ENCODE data around the gene RAB8B.

Gene RAB8B

DNA sequence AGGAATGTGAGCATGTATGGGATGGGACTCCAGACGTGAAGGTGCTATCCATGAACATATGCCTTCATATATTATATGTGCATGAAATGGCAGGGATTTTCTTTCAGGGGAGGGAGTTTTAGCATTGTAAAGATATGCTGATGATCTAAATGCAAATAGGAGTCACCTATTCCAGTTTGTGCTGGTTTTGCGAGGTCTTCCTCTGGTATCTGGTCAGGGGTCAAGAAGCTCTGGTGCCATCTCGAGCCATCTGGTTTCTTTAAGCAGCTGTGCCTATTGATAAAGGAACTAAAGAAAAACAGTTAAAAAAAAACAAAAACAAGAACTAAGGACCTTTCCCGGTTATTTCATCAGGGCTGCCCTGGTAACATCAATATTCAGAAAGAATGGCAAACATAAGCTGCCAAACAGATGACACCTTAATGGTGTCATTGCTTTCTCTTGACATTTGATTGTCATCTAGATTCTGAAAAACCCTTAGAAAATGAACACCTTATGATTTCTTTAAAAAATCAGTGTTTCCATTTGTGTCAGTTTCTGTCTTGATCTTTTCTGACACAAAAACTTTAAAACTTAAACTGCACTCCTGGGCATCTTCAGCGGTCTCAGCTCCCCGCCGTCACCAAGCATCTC lies 110.7 kb downstream of the RAB8B start:
- TF ChIP-seq, protein P1, sequence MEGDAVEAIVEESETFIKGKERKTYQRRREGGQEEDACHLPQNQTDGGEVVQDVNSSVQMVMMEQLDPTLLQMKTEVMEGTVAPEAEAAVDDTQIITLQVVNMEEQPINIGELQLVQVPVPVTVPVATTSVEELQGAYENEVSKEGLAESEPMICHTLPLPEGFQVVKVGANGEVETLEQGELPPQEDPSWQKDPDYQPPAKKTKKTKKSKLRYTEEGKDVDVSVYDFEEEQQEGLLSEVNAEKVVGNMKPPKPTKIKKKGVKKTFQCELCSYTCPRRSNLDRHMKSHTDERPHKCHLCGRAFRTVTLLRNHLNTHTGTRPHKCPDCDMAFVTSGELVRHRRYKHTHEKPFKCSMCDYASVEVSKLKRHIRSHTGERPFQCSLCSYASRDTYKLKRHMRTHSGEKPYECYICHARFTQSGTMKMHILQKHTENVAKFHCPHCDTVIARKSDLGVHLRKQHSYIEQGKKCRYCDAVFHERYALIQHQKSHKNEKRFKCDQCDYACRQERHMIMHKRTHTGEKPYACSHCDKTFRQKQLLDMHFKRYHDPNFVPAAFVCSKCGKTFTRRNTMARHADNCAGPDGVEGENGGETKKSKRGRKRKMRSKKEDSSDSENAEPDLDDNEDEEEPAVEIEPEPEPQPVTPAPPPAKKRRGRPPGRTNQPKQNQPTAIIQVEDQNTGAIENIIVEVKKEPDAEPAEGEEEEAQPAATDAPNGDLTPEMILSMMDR (IDR thresholded peaks at IDR 0.05), result no peak

DNA sequence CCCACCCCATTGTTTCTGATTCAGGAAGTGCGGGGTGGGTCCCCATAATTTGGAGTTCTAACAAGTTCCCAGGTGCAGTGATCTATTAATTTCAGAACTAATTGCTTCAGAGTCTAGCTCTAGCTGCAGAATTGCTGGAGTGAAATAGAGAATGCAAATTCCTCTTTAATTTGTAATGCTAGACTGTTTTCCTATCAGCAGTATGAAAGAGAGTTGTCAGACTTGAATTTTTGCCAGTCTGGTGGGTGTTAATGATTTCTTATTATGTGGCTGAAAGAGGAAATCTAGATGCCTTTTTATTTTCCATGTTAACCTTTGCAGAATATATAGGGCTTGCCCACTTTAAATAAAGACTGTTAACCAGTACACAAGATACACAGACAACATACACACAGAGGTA lies 111.7 kb downstream of the RAB8B start:
- TF ChIP-seq, protein P1 (IDR thresholded peaks at IDR 0.05), result no peak

DNA sequence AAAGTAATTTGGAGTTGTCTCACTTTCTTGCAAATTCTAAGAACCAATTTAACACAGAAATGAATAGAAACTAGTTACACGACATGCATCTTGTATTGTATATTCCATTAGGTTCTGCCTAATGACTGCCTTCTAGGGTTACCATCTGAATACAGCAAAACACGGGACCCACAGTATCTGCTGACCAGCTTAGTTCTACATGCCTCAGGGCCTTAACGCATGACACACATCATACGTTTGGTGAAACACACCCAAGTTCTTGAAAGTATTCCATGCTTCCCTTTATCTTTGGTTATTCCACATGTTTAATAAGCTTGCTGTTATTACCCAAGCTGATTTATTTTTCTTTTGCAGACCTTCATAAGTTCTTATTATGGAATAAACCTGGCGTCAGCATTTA lies 115.9 kb downstream of the RAB8B start:
- TF ChIP-seq, protein P1 (IDR thresholded peaks at IDR 0.05), result no peak

DNA sequence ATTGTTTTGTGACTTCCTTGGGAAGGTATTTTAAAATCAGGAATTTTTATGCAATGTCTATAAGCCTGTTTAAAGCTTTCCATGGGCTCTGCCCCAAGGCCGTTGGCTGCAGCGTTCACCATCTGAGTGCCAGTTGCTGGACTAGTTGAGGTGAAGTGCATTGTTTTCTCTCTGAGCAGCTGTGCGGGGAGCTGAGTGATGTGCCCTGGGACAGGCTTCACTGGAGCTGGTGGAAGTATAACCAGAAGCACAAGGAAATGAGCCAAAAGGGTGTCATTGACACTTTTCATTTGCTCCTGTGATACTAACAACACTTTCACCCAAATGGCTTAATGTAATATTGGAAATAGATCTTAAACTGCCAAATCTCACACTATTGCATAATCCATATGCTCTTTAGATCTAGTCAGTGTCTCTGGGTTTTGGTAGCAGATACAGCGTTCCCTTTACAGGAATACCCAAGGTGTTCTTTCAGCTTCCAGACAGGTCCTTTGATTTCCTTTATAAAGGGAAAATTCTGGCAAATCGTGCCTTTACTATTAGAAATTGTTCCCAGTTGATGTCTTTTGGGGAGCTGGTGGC lies 117.2 kb downstream of the RAB8B start:
- TF ChIP-seq, protein P1 (IDR thresholded peaks at IDR 0.05), result no peak

DNA sequence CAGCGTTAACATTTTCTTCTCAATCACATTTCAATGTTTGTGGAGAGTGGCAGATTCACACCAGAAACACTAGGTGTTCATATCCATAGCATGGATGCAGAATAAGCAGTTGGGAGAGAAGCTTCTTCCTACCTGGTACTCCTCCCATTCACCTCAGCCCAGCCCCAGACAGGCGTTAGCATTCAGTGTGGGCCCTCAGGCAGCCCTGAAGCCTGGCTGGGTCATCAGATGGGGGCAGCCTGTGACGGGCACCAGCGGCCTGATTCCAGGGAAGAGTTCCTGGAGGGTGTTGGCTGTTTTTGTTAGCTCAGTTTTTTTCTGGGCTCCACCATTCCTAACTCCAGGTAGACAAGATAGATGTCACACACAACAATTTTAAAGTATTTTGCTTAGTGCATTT lies 119.1 kb downstream of the RAB8B start:
- TF ChIP-seq, protein P1 (IDR thresholded peaks at IDR 0.05), result no peak

DNA sequence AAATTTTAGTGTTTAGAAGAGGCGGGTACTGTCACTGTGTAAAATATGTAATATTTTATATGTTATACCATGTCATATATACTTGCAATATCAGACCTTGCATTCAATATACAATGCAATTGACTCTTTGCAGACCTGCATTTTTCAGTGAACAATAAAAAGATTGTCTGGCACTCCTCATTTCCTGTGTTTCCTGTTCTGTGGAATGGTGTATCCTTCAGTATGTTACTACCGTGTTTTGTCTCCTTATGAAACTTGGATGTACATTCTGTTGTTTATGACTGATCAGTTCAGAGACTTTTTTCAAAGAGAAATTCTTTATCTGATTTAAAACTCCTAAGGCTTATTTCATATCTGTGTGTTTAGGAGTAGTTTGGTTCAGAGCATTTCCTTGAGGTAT lies 119.5 kb downstream of the RAB8B start:
- TF ChIP-seq, protein P1 (IDR thresholded peaks at IDR 0.05), result no peak

DNA sequence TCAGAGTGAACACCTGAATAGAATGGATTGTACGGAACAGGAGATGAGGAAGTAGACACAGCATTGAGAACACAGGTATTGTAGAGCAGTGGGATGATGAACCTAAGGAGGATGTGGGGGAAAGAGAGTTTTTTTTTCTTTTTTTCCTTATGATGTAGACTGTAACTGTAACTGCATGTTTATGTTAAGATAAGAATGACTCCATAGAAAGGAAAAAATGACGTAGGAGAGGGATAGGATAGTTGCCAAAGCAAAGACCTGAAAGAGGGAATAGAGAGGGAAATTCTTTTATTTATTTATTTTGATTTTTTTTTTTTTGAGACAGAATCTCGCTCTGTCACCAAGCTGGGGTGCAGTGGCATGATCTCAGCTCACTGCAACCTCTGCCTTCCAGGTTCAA lies 121.2 kb downstream of the RAB8B start:
- TF ChIP-seq, protein P1 (IDR thresholded peaks at IDR 0.05), result no peak
